ENCODE data around the gene GHRH. TPM values are rescaled to one million over a fixed set of nuclear protein-coding genes. Genes with fewer than 3 reads are reported as not detected.

The GHRH gene
- total RNA-seq, 2 donors from 2014 or later: not detected

DNA sequence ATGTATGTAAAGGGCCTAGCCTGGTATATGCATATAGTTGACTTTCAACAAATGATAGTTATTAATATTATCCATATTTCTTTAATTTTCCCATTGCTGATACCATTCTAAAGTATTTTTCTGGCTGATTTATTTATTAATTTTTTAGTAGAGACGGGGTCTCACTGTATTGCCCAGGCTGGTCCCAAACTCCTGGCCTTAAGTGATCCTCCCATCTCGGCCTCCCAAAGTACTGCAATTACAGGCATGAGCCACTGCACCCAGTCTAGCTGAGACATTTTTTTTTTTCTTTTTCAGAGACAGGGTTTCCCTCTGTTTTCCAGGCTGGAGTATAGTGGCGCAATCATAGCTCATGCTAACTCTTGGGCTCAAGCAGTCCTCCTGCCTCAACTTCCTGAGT is 52.4 kb downstream of the GHRH start:
- intact Hi-C loops (cut with DNase I): no loop called here
- Histone ChIP-seq H3K9me3 (no peaks in the 10 kb centered on the region), H3K36me3 (replicated peaks in 1 of 2; ENCODE audit: insufficient read depth in 1 of 2, low read depth in 2 of 2) (peaks cover 17 to 34% of the 10 kb centered on the region in 2 donors), H3K4me3 (no peak overlapping the region), H3K4me1 (peaks cover 16% of the 10 kb centered on the region), H3K27me3 (no peaks in the 10 kb centered on the region), H3K27ac (peak overlapping the region in 3 of 4 donors; percentile 24 to 74 (median 37))
- 93 to 97% methylated on average over 3 of the region's 3 CpGs for WGBS, 2 donors
- no peak for TF ChIP-seq POLR2A (IDR thresholded peaks at IDR 0.05)
- TF ChIP-seq, protein P1, sequence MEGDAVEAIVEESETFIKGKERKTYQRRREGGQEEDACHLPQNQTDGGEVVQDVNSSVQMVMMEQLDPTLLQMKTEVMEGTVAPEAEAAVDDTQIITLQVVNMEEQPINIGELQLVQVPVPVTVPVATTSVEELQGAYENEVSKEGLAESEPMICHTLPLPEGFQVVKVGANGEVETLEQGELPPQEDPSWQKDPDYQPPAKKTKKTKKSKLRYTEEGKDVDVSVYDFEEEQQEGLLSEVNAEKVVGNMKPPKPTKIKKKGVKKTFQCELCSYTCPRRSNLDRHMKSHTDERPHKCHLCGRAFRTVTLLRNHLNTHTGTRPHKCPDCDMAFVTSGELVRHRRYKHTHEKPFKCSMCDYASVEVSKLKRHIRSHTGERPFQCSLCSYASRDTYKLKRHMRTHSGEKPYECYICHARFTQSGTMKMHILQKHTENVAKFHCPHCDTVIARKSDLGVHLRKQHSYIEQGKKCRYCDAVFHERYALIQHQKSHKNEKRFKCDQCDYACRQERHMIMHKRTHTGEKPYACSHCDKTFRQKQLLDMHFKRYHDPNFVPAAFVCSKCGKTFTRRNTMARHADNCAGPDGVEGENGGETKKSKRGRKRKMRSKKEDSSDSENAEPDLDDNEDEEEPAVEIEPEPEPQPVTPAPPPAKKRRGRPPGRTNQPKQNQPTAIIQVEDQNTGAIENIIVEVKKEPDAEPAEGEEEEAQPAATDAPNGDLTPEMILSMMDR (IDR thresholded peaks at IDR 0.05): no peak
- ATAC-seq: no peak
- DNase-seq: no peak

DNA sequence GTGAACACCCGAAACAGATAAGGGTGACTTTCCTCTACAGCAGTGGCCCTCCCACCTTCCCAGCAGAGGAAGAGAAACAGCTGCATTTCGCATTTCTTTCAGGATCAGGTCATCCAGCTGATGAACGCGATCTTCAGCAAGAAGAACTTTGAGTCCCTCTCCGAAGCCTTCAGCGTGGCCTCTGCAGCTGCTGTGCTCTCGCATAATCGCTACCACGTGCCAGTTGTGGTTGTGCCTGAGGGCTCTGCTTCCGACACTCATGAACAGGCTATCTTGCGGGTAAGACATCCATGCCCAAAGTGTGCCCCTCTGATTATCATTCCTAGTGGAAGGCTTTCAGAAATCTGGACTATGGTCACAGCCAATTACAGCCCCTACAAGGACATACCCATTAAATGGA is 54.4 kb downstream of the GHRH start:
- TF ChIP-seq POLR2A (IDR thresholded peaks at IDR 0.05): no peak
- TF ChIP-seq, protein P1 (IDR thresholded peaks at IDR 0.05): no peak
- Histone ChIP-seq H3K27me3 (no peaks in the 10 kb centered on the region), H3K4me3 (no peak overlapping the region), H3K27ac (no peak overlapping the region), H3K4me1 (peaks cover 16% of the 10 kb centered on the region), H3K36me3 (replicated peaks in 1 of 2; ENCODE audit: insufficient read depth in 1 of 2, low read depth in 2 of 2) (peaks cover 17 to 28% of the 10 kb centered on the region in 2 donors), H3K9me3 (no peaks in the 10 kb centered on the region)
- ATAC-seq (no peak), DNase-seq (no peak)
- intact Hi-C loops (cut with DNase I): no loop called here
- WGBS, 2 donors: 73 to 79% methylated on average over 9 to 11 of the region's 11 CpGs

DNA sequence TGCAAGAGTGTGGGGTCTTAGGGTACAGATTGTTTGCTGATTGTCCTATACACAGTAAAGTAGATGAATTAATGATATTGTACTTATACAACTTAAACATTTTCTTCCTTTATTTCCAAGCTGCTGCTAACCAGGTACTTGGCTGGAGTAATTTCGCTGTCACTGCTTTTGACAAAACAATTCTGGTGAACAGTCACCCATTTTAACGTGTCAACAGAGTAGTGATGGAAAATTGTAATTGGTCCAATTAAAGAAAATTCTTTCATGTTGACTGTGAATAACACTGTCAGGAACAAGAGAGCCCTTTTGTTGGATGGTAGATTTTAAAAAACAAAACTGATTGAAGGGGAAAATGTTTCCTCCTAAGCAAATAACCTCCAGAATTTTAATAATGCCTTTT is 55.8 kb downstream of the GHRH start:
- 39 to 48% methylated on average over 2 of the region's 2 CpGs for WGBS, 2 donors
- no peak overlapping the region for H3K4me3 ChIP-seq
- H3K9me3 ChIP-seq: no peaks in the 10 kb centered on the region
- no peaks in the 10 kb centered on the region for H3K27me3 ChIP-seq
- DNase-seq (no peak), ATAC-seq (no peak)
- TF ChIP-seq, protein P1 (IDR thresholded peaks at IDR 0.05): no peak
- no peak for TF ChIP-seq POLR2A (IDR thresholded peaks at IDR 0.05)
- peaks cover 17 to 33% of the 10 kb centered on the region in 2 donors for H3K36me3 ChIP-seq (replicated peaks in 1 of 2; ENCODE audit: insufficient read depth in 1 of 2, low read depth in 2 of 2)
- H3K27ac ChIP-seq: peak overlapping the region in 2 of 4 donors; percentile 23 to 64
- peaks cover 16% of the 10 kb centered on the region for H3K4me1 ChIP-seq
- intact Hi-C loops (cut with DNase I): no loop called here

DNA sequence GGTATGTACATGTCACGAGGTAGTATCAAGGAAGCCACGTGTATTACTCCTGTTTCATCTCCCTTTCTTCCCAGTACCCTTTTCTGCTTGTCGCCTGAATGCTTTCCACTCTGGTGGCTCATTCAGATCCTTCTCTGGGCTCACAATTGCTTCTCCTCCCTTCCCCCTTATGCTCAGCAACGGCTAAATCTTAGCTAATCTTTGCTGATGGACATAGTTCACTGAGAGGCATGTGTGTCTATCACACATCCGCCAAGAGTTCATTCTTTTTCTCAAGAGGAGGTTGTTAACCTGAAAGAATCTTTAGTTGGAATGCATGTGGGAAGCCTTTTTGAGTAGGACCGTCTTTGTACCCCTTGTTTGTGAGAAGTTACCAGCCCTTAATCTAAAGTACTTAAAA is 56.5 kb downstream of the GHRH start:
- no peaks in the 10 kb centered on the region for H3K27me3 ChIP-seq
- WGBS, 2 donors: 72 to 75% methylated on average over 6 of the region's 6 CpGs
- H3K4me1 ChIP-seq: peaks cover 16% of the 10 kb centered on the region
- TF ChIP-seq, protein P1 (IDR thresholded peaks at IDR 0.05): no peak
- TF ChIP-seq POLR2A (IDR thresholded peaks at IDR 0.05): no peak
- DNase-seq (peak in 1 of 4 donors; percentile 0), ATAC-seq (no peak)
- intact Hi-C loops (cut with DNase I): no loop called here
- H3K27ac ChIP-seq: no peak overlapping the region
- H3K36me3 ChIP-seq (replicated peaks in 1 of 2; ENCODE audit: insufficient read depth in 1 of 2, low read depth in 2 of 2): peaks cover 17 to 36% of the 10 kb centered on the region in 2 donors
- no peaks in the 10 kb centered on the region for H3K9me3 ChIP-seq
- H3K4me3 ChIP-seq: no peak overlapping the region

DNA sequence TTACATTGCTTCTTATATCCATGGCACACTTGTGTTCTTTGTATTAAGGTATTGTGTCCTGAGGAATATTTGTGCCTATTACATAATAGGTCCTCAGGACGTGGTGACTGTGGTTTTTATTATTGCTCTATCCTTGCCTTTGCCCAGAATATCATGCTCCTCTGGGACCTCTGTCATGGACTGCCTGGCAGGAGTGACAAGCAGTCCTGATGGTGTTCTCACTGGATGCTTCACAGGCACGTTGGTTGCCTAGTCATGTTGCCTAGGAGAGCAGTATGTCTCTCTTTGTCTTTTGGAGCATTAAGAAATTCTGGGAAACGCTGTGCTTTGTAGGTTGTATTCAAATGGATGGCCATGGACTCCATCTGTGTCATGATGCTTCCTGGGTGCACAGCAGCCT is 57.6 kb downstream of the GHRH start:
- peaks cover 22 to 42% of the 10 kb centered on the region in 2 donors for H3K36me3 ChIP-seq (replicated peaks in 1 of 2; ENCODE audit: insufficient read depth in 1 of 2, low read depth in 2 of 2)

More for the DNA sequence above, 57.6 kb downstream of the GHRH start:
- WGBS, 2 donors: 77 to 79% methylated on average over 3 of the region's 3 CpGs
- no peak overlapping the region for H3K27ac ChIP-seq
- peaks cover 10% of the 10 kb centered on the region for H3K4me1 ChIP-seq
- DNase-seq (no peak), ATAC-seq (no peak)
- no peaks in the 10 kb centered on the region for H3K27me3 ChIP-seq
- intact Hi-C loops (cut with DNase I): no loop called here
- H3K9me3 ChIP-seq: no peaks in the 10 kb centered on the region
- TF ChIP-seq, protein P1 (IDR thresholded peaks at IDR 0.05): no peak
- TF ChIP-seq POLR2A (IDR thresholded peaks at IDR 0.05): no peak
- no peak overlapping the region for H3K4me3 ChIP-seq
